Endothelial cell of umbilical vein (primary cell): ENCODE data around the gene FAM13C. TPM values are rescaled to one million over a fixed set of nuclear protein-coding genes. Genes with fewer than 3 reads are reported as not detected.

ENCODE experiments used
- BruUV-seq: library from RNA; stranded (reverse); fragments of 400-500 nt; replicated peaks from 2 replicates; lab custom pipeline; 2021; lab: Mats Ljungman, UMichigan
- CTCF ChIA-PET: fragments of 300-600, 350-600 bp; sonication (Branson Sonifier 250); formaldehyde crosslinking; loops from one replicate; lab custom pipeline; 2021; ENCODE audit warnings: antibody characterized with exemption, inconsistent platforms; lab: Charles Lee
- POLR2A ChIA-PET: fragments of 300-600, 350-600 bp; sonication (Branson Sonifier 250); formaldehyde crosslinking; loops from one replicate; lab custom pipeline; 2021; ENCODE audit warnings: antibody characterized with exemption, inconsistent platforms; lab: Charles Lee
- DNase-seq: peaks from one replicate; pipeline ENCODE4 v3.0.0-alpha.2; 2011; ENCODE audit warnings: low read depth, low spot score
- FAIRE-seq: peaks from 2 replicates; lab custom pipeline; 2011; peaks lifted over from hg19 to GRCh38; lab: Jason Lieb, UNC
- H2AFZ ChIP-seq: 2 replicates; pipeline ENCODE4 v1.6.0; 2012; ENCODE audit warnings: low read depth, low read length, control low read depth, inconsistent platforms
- H3K27ac ChIP-seq: 2 replicates; pipeline ENCODE4 v1.5.1; 2011; ENCODE audit warnings: low read depth, mild to moderate bottlenecking, control low read depth, low read length, moderate library complexity; ENCODE audit not compliant: insufficient read depth
- H3K27me3 ChIP-seq, 2 experiments: 2 replicates each; pipeline versions ENCODE4 v1.6.0 to v1.6.1; 2011; ENCODE audit warnings: low read length in 2 of 2, mixed read lengths in 1 of 2; ENCODE audit not compliant: control insufficient read depth in 2 of 2, insufficient read depth in 2 of 2
- H3K36me3 ChIP-seq, 2 experiments: 2 replicates in 1 of 2; 3 replicates in 1 of 2; pipeline ENCODE4 v1.5.1; 2011; ENCODE audit warnings: low read length in 2 of 2, mild to moderate bottlenecking in 1 of 2, moderate library complexity in 1 of 2; ENCODE audit not compliant: control insufficient read depth in 2 of 2, insufficient read depth in 2 of 2; ENCODE audit errors: extremely low read depth in 1 of 2
- H3K4me1 ChIP-seq: 3 replicates; pipeline ENCODE4 v1.5.1; 2011; ENCODE audit warnings: mild to moderate bottlenecking, low read length; ENCODE audit not compliant: control insufficient read depth, insufficient read depth; ENCODE audit errors: extremely low read depth
- H3K4me2 ChIP-seq: 2 replicates; pipeline ENCODE4 v1.6.1; 2011; ENCODE audit warnings: low read length, control low read depth, mixed read lengths; ENCODE audit not compliant: insufficient read depth
- H3K4me3 ChIP-seq, 3 experiments: fragments of 200-600 bp in 1 of 3; sonication (generic), shearing (Covaris generic) in 1 of 3; replicated peaks in 1 of 3; 2 replicates each; pipeline ENCODE4 v1.5.1; 2011 to 2016; ENCODE audit warnings: control low read depth in 3 of 3, low read length in 3 of 3, mild to moderate bottlenecking in 2 of 3, inconsistent platforms in 1 of 3, low read depth in 1 of 3, moderate library complexity in 1 of 3; ENCODE audit not compliant: insufficient read depth in 1 of 3
- H3K79me2 ChIP-seq: 2 replicates; pipeline ENCODE4 v1.6.0; 2012; ENCODE audit warnings: low read length, inconsistent platforms; ENCODE audit not compliant: control insufficient read depth, insufficient read depth
- H3K9ac ChIP-seq: replicated peaks from 2 replicates; pipeline ENCODE3; 2011; ENCODE audit warnings: low read length, control low read depth; ENCODE audit not compliant: insufficient read depth; ENCODE audit errors: extremely low read depth
- H3K9me1 ChIP-seq: replicated peaks from 3 replicates; pipeline ENCODE4 v1.6.0; 2011; ENCODE audit warnings: mild to moderate bottlenecking, low read length; ENCODE audit not compliant: control insufficient read depth, insufficient read depth; ENCODE audit errors: extremely low read depth
- H3K9me3 ChIP-seq: replicated peaks from 2 replicates; pipeline ENCODE4 v1.5.1; 2012; ENCODE audit warnings: low read length, inconsistent platforms; ENCODE audit not compliant: control insufficient read depth, insufficient read depth
- H4K20me1 ChIP-seq: replicated peaks from 2 replicates; pipeline ENCODE3; 2011; ENCODE audit warnings: mild to moderate bottlenecking, low read length; ENCODE audit not compliant: control insufficient read depth, insufficient read depth; ENCODE audit errors: extremely low read depth
- EZH2 ChIP-seq: IDR thresholded peaks from 2 replicates; pipeline ENCODE4 v1.6.1; 2012; ENCODE audit warnings: borderline replicate concordance, low read depth, mild to moderate bottlenecking, moderate library complexity, low read length, inconsistent platforms; ENCODE audit not compliant: severe bottlenecking
- FOS ChIP-seq: IDR thresholded peaks from 2 replicates; pipeline ENCODE4 v1.6.1; 2011; ENCODE audit warnings: mild to moderate bottlenecking, low read length, moderate library complexity, borderline replicate concordance; ENCODE audit not compliant: insufficient read depth
- GATA2 ChIP-seq: IDR thresholded peaks from 2 replicates; pipeline ENCODE4 v1.7.0; 2011; ENCODE audit warnings: low read depth, mild to moderate bottlenecking, moderate library complexity, mixed read lengths, low read length; ENCODE audit not compliant: insufficient read length, insufficient read depth
- JUN ChIP-seq: IDR thresholded peaks from 2 replicates; pipeline ENCODE4 v1.6.1; 2011; ENCODE audit warnings: borderline replicate concordance, low read depth; ENCODE audit not compliant: insufficient read length, insufficient read depth
- MYC ChIP-seq: IDR thresholded peaks from one replicate; pipeline ENCODE4 v1.6.1; 2011; ENCODE audit warnings: mild to moderate bottlenecking, low read depth, low read length
- POLR2A ChIP-seq: IDR thresholded peaks from 2 replicates; pipeline ENCODE4 v1.6.1; 2012; ENCODE audit warnings: low read depth, mild to moderate bottlenecking, control low read depth, low read length
- POLR2AphosphoS5 ChIP-seq: IDR thresholded peaks from 2 replicates; pipeline ENCODE4 v1.6.1; 2012; ENCODE audit warnings: low read depth, mild to moderate bottlenecking, control low read depth, low read length, moderate library complexity; ENCODE audit not compliant: insufficient read depth
- dilution Hi-C: fragments of 300-500 bp; cut with MboI; formaldehyde crosslinking; loops from one replicate; pipeline ENCODE4 v1.15.0; 2019; ENCODE audit warnings: low sequenced_read_pairs; ENCODE audit not compliant: extremely low pct_ligation_motif_present
- intact Hi-C: fragments of 100-400 bp; cut with micrococcal nuclease; formaldehyde crosslinking; loops from one replicate; pipeline ENCODE4 v1.10.0; 2022
- polyA plus RNA-seq, 4 experiments: library from polyadenylated mRNA; depleted of rRNA in 3 of 4; stranded (reverse) in 3 of 4; unstranded in 1 of 4; fragments of >200 nt; gene quantifications; 2 replicates each; pipeline versions ENCODE4 v1.2.1 to v1.2.3, GENCODE V29; 2011 to 2012; ENCODE audit warnings: missing spikeins in 1 of 4
- total RNA-seq: library from RNA; stranded (reverse); gene quantifications from 2 replicates; pipeline ENCODE4 v1.2.3, GENCODE V29; 2021
- TF ChIP-seq, protein P1 (sequence below): IDR thresholded peaks from 2 replicates; pipeline ENCODE4 v1.6.1; 2011; ENCODE audit not compliant: insufficient read depth, insufficient read length
- TF ChIP-seq, protein P2 (sequence below), 2 donors: IDR thresholded peaks; 1 replicate in 1 of 2; 2 replicates in 1 of 2; pipeline ENCODE4 v1.5.1; 2011; ENCODE audit warnings: low read length in 2 of 2, mild to moderate bottlenecking in 2 of 2, moderate library complexity in 2 of 2, control low read depth in 1 of 2, inconsistent platforms in 1 of 2, low read depth in 1 of 2; ENCODE audit not compliant: insufficient read depth in 1 of 2; ENCODE audit errors: extremely low read depth in 1 of 2

The FAM13C gene
- total and polyA plus RNA-seq, 2 donors (not counting 3 experiments of a cell fraction or from before 2014, with no cell fraction given): 0.03 TPM; not detected in 1

- intact Hi-C loops (no loop called here), dilution Hi-C loops (no loop called here)
- POLR2A ChIA-PET: no interaction called here
- H3K9ac ChIP-seq: no peak overlapping the region
- H3K4me1 ChIP-seq: no peaks in the 10 kb centered on the region
- BruUV-seq: no TSS peak
- H3K79me2 ChIP-seq: no peaks in the 10 kb centered on the region
- no peak overlapping the region for H3K27ac ChIP-seq
- no peak overlapping the region for H3K4me2 ChIP-seq
- no peaks in the 10 kb centered on the region for H3K9me3 ChIP-seq
- H3K27me3 ChIP-seq: no peaks in the 10 kb centered on the region
- H3K9me1 ChIP-seq: no peaks in the 10 kb centered on the region
- CTCF ChIA-PET: no interaction called here
- DNase-seq: no peak
- H4K20me1 ChIP-seq: no peaks in the 10 kb centered on the region
- TF ChIP-seq GATA2: no peak
- TF ChIP-seq JUN: no peak
- no peak for TF ChIP-seq POLR2AphosphoS5
- TF ChIP-seq, protein P1, sequence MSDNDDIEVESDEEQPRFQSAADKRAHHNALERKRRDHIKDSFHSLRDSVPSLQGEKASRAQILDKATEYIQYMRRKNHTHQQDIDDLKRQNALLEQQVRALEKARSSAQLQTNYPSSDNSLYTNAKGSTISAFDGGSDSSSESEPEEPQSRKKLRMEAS: no peak
- TF ChIP-seq MYC: no peak
- TF ChIP-seq POLR2A: no peak
- TF ChIP-seq FOS: no peak
- TF ChIP-seq, protein P2, sequence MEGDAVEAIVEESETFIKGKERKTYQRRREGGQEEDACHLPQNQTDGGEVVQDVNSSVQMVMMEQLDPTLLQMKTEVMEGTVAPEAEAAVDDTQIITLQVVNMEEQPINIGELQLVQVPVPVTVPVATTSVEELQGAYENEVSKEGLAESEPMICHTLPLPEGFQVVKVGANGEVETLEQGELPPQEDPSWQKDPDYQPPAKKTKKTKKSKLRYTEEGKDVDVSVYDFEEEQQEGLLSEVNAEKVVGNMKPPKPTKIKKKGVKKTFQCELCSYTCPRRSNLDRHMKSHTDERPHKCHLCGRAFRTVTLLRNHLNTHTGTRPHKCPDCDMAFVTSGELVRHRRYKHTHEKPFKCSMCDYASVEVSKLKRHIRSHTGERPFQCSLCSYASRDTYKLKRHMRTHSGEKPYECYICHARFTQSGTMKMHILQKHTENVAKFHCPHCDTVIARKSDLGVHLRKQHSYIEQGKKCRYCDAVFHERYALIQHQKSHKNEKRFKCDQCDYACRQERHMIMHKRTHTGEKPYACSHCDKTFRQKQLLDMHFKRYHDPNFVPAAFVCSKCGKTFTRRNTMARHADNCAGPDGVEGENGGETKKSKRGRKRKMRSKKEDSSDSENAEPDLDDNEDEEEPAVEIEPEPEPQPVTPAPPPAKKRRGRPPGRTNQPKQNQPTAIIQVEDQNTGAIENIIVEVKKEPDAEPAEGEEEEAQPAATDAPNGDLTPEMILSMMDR (IDR thresholded peaks at IDR 0.05; ENCODE audit: extremely low read depth in 1 of 2, insufficient read depth in 1 of 2, low read depth in 1 of 2, low read length in 2 of 2): no peak
- no peak for TF ChIP-seq EZH2
- no peak overlapping the region for H2AFZ ChIP-seq
- no peak for FAIRE-seq
- H3K4me3 ChIP-seq: no peak overlapping the region
- H3K36me3 ChIP-seq: no peaks in the 10 kb centered on the region
These were observed 46.9 kb downstream of the FAM13C start for GRCh38 chr10:59315465-59315864.
